ENCODE data around the gene TRAF3IP1. TPM values are rescaled to one million over a fixed set of nuclear protein-coding genes. Genes with fewer than 3 reads are reported as not detected.

Gene TRAF3IP1
- total RNA-seq, 1 donor from 2014 or later, result 20.8 TPM

- intact Hi-C loops (cut with DNase I), result no loop called here
- ATAC-seq (no peak), DNase-seq (no peak)
- no peaks in the 10 kb centered on the region for H3K27me3 ChIP-seq
- no peak for TF ChIP-seq CTCF (IDR thresholded peaks at IDR 0.05)
- H3K27ac ChIP-seq, result no peak overlapping the region
- H3K36me3 ChIP-seq, result no peaks in the 10 kb centered on the region
- no peaks in the 10 kb centered on the region for H3K9me3 ChIP-seq
- no peak overlapping the region for H3K4me3 ChIP-seq
- peaks cover 6% of the 10 kb centered on the region for H3K4me1 ChIP-seq
These were observed 25.8 kb upstream of the TRAF3IP1 start for GRCh38 chr2:238294393-238295143.

GRCh38 chr2:238295144-238296112, 24.9 kb upstream of the TRAF3IP1 start:
- H3K9me3 ChIP-seq, result no peaks in the 10 kb centered on the region

GRCh38 chr2:238296638-238297457, 23.5 kb upstream of the TRAF3IP1 start:
- intact Hi-C loops (cut with DNase I), result no loop called here
- no peak for TF ChIP-seq CTCF (IDR thresholded peaks at IDR 0.05)
- H3K4me3 ChIP-seq, result no peak overlapping the region
- no peak for ATAC-seq
- H3K4me1 ChIP-seq, result peaks cover 4% of the 10 kb centered on the region
- no peaks in the 10 kb centered on the region for H3K9me3 ChIP-seq
- no peaks in the 10 kb centered on the region for H3K27me3 ChIP-seq
- H3K27ac ChIP-seq, result no peak overlapping the region
- DNase-seq, result no peak
- H3K36me3 ChIP-seq, result no peaks in the 10 kb centered on the region

More at GRCh38 chr2:238295144-238296112, 24.9 kb upstream of the TRAF3IP1 start:
- DNase-seq, result no peak
- H3K36me3 ChIP-seq, result no peaks in the 10 kb centered on the region
- no peak overlapping the region for H3K27ac ChIP-seq
- ATAC-seq, result no peak
- H3K4me1 ChIP-seq, result peaks cover 8% of the 10 kb centered on the region
- no peaks in the 10 kb centered on the region for H3K27me3 ChIP-seq
- TF ChIP-seq CTCF (IDR thresholded peaks at IDR 0.05), result no peak
- intact Hi-C loops (cut with DNase I), result no loop called here
- no peak overlapping the region for H3K4me3 ChIP-seq

GRCh38 chr2:238299803-238300202, 20.5 kb upstream of the TRAF3IP1 start:
- intact Hi-C loops (cut with DNase I), result no loop called here
- ATAC-seq (peak; percentile 67), DNase-seq (no peak)
- H3K4me3 ChIP-seq, result no peak overlapping the region
- peaks cover 4% of the 10 kb centered on the region for H3K4me1 ChIP-seq
- no peak overlapping the region for H3K27ac ChIP-seq
- TF ChIP-seq CTCF (IDR thresholded peaks at IDR 0.05), result no peak
- no peaks in the 10 kb centered on the region for H3K27me3 ChIP-seq
- no peaks in the 10 kb centered on the region for H3K9me3 ChIP-seq
- no peaks in the 10 kb centered on the region for H3K36me3 ChIP-seq

- no peak for ATAC-seq
- Histone ChIP-seq H3K27me3 (no peaks in the 10 kb centered on the region), H3K27ac (no peak overlapping the region), H3K4me3 (no peak overlapping the region), H3K9me3 (no peaks in the 10 kb centered on the region), H3K4me1 (peaks cover 4% of the 10 kb centered on the region), H3K36me3 (no peaks in the 10 kb centered on the region)
- no peak for TF ChIP-seq CTCF (IDR thresholded peaks at IDR 0.05)
- no peak for DNase-seq
- intact Hi-C loops (cut with DNase I), result no loop called here
These were observed 18.2 kb upstream of the TRAF3IP1 start for GRCh38 chr2:238302087-238302486.

Measured in upper lobe of right lung (tissue), 1 donor.